ENCODE results near the gene SHB. TPM values are rescaled to one million over a fixed set of nuclear protein-coding genes. Genes with fewer than 3 reads are reported as not detected.

SHB gene
- total and polyA plus RNA-seq, 8 donors = 16.1 to 26.8 (median 21.9) TPM

DNA sequence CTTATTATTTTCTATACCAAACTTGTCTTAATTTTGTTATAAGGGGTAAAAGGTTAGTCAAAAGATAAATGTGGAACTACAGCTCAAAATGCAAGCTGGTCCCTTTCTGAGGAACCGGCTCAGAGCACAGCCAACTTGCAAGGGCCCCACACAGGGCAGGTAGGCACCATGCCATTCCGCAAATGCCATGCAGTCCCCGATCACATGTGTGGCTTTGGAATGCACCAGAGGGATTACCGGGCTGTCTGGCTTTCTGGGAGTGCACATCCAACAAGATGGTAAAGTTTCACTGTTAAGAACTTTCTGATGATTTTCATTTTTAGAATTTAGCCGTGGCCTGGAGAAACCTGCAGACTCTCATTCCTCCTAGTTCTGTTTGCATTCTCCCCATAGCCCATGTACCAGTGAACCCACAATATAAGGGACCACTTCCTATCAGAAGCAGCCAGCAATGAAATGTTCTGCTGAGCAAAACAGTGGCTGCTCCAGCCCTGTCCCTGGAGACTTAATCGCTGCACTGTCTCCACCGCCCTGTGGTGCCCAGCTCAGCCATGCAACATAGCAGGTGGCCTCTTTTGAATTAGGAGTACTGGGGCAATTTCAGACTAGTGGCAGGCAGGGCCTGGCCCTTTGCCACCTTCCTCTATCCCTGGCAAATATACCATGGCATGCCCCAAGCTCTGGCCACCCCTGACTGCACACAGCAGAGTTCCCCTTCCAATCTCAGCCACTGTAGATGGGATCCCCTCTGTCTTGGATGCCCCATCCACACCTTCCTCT is 11.4 kb downstream of the SHB start:
- peaks cover 13 to 45% of the 10 kb centered on the region in 2 donors for H3K4me1 ChIP-seq
- H3K36me3 ChIP-seq = no peaks in the 10 kb centered on the region
- ATAC-seq (peak; percentile 77), DNase-seq (no peak)
- no peaks in the 10 kb centered on the region for H3K9me3 ChIP-seq
- intact Hi-C loops (cut with DNase I) = no loop called here
- no peak overlapping the region for H3K4me3 ChIP-seq
- TF ChIP-seq, protein P1, sequence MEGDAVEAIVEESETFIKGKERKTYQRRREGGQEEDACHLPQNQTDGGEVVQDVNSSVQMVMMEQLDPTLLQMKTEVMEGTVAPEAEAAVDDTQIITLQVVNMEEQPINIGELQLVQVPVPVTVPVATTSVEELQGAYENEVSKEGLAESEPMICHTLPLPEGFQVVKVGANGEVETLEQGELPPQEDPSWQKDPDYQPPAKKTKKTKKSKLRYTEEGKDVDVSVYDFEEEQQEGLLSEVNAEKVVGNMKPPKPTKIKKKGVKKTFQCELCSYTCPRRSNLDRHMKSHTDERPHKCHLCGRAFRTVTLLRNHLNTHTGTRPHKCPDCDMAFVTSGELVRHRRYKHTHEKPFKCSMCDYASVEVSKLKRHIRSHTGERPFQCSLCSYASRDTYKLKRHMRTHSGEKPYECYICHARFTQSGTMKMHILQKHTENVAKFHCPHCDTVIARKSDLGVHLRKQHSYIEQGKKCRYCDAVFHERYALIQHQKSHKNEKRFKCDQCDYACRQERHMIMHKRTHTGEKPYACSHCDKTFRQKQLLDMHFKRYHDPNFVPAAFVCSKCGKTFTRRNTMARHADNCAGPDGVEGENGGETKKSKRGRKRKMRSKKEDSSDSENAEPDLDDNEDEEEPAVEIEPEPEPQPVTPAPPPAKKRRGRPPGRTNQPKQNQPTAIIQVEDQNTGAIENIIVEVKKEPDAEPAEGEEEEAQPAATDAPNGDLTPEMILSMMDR (IDR thresholded peaks at IDR 0.05) = no peak
- H3K27ac ChIP-seq = peak overlapping the region in 1 of 2 donors; percentile 60
- no peaks in the 10 kb centered on the region for H3K27me3 ChIP-seq

DNA sequence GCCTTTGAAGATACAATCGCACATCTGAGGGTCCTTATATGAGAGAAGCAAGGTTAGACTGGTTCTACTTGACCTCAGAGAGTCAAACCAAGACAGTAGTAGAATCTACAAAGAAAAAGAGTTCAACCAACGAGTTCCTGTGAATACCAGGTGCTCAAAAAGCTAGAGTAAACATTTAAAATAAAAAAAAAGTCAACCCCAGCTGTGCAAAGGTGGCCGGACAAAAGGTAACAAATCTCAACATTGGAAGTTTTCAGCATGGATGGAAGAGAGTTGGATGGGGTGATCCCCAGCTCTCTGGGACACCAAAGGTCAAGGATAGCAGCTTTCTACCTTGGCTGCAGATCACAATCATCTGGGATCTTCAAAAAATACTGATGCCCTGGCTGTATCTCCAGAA is 14.4 kb downstream of the SHB start:
- H3K4me3 ChIP-seq = no peak overlapping the region
- intact Hi-C loops (cut with DNase I) = no loop called here
- no peaks in the 10 kb centered on the region for H3K36me3 ChIP-seq
- TF ChIP-seq, protein P1 (IDR thresholded peaks at IDR 0.05) = no peak
- no peak overlapping the region for H3K27ac ChIP-seq
- DNase-seq = no peak
- H3K4me1 ChIP-seq = peaks cover 0 to 21% of the 10 kb centered on the region in 2 donors
- no peaks in the 10 kb centered on the region for H3K27me3 ChIP-seq
- H3K9me3 ChIP-seq = no peaks in the 10 kb centered on the region
- no peak for ATAC-seq

DNA sequence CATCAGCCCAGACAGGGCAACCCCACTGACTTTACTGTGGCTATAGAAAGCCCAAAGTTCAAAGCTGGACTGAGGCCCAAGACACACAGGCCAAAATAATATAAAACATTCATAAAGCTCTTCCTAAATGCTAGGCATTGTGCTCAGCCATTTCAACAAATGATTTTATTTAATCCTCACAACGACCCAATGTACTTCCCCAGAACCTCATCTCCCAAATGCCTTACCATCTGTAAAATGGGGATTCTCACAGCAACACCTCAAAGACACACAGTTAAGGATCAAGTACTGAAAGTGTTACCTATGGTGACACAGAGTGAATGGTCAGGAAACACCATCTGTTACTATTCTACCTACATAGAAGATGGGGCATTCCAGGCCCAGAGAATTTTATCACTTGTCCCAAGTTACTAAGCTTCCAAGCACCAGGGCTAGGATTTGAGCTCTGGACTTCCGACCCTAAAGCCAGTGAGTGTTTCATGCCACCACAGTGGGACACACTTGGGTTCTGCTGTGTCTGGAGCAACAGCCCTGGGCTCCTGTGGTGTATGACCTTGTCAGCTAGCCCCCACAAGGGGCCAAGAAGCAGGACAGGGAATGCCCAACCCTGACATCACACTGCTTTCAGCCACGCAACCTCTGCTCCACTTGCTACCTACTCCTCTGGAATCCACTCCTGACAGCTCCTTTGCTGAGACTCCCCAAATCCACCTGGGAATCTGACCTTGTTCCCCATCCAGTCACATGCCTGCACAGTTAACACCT is 15.1 kb downstream of the SHB start:
- H3K36me3 ChIP-seq = no peaks in the 10 kb centered on the region
- no peak for DNase-seq
- no peak overlapping the region for H3K4me3 ChIP-seq
- no peaks in the 10 kb centered on the region for H3K9me3 ChIP-seq
- no peaks in the 10 kb centered on the region for H3K27me3 ChIP-seq
- peaks cover 1 to 21% of the 10 kb centered on the region in 2 donors for H3K4me1 ChIP-seq
- no peak overlapping the region for H3K27ac ChIP-seq
- TF ChIP-seq, protein P1 (IDR thresholded peaks at IDR 0.05) = no peak
- no peak for ATAC-seq
- intact Hi-C loops (cut with DNase I) = no loop called here

DNA sequence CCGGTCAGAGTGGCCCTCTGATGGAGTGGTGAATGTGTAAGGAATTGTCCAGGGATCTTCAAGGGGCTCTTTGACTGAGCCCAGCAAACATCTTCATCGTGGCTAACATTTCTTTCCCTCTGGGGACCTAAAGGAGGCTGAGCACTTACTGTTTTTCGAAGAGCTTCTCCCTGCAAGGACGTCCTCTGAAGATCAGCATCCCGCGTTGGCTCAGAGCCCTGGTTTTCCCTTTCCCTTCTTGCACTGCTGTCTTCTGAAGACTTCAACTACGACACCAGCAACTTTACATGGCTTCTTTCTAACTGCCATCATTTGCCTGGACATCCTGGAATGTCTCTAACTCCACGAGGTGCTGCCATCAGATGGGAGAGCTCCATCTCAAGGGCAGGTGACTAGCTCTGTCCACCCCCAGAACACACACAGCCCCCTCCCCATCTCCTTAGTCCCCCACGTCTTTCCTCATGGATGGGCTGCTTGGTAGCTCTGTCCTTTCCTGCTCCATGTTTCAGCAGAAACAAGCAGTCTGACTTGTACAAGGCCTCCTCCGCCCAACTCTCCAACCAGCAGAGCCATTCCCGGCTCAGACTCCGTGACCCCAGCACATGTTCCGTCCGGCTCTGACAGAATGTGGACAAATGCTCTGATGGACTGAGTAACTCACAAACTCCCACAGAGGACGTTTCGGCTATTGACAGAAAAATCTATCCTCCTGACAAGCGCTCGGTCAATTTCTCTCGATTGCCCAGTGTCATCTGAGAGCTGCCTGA is 17.1 kb downstream of the SHB start:
- Histone ChIP-seq H3K4me1 (peaks cover 21 to 23% of the 10 kb centered on the region in 2 donors), H3K27me3 (no peaks in the 10 kb centered on the region), H3K27ac (no peak overlapping the region), H3K36me3 (no peaks in the 10 kb centered on the region), H3K4me3 (no peak overlapping the region), H3K9me3 (no peaks in the 10 kb centered on the region)
- ATAC-seq (no peak), DNase-seq (no peak)
- intact Hi-C loops (cut with DNase I) = no loop called here
- TF ChIP-seq, protein P1 (IDR thresholded peaks at IDR 0.05) = no peak

All from left lung (tissue), 10 donors.